Mesenteric fat pad (tissue), 1 donor: ENCODE measurements around the gene TIA1. TPM values are rescaled to one million over a fixed set of nuclear protein-coding genes. Genes with fewer than 3 reads are reported as not detected.
"Not testable (repeated sequence)": the region's sequence is repeated elsewhere in the genome, so short reads cannot be mapped to it uniquely, and the experiment has no call there.

Source experiments
- DNase-seq: peaks from one replicate; pipeline ENCODE4 v3.0.0-alpha.2; 2020; ENCODE audit warnings: low spot score
- total RNA-seq: library from RNA; stranded (reverse); fragmentation: NEBNext Ultra II Directional; extraction: Animal tissue kit (Norgen Biotek cat#: 25700); gene quantifications from one replicate; pipeline ENCODE4 v1.2.1, GENCODE V29; 2021
- donor health status: DM: yes; HTN: yes; CAD: no.

The TIA1 gene
- total RNA-seq, 1 donor from 2014 or later: 57.1 TPM

GRCh38 chr2:70226781-70227180, 21.6 kb downstream of the TIA1 start:
- DNase-seq: no peak

- DNase-seq: not testable (repeated sequence)
Measured at GRCh38 chr2:70223305-70223704, 25.1 kb downstream of the TIA1 start.

GRCh38 chr2:70214953-70215549, 33.4 kb downstream of the TIA1 start:
- DNase-seq: no peak

- no peak for DNase-seq
Measured at GRCh38 chr2:70214365-70214764, 34.1 kb downstream of the TIA1 start.

GRCh38 chr2:70212298-70212932, 36.0 kb downstream of the TIA1 start:
- no peak for DNase-seq

GRCh38 chr2:70211595-70211994, 36.8 kb downstream of the TIA1 start:
- DNase-seq: no peak

GRCh38 chr2:70204452-70204851, 44.0 kb downstream of the TIA1 start:
- DNase-seq: no peak

GRCh38 chr2:70203086-70203485, 45.3 kb downstream of the TIA1 start:
- no peak for DNase-seq

- DNase-seq: no peak
Measured at GRCh38 chr2:70202236-70202806, 46.1 kb downstream of the TIA1 start.

GRCh38 chr2:70201831-70202230, 46.6 kb downstream of the TIA1 start:
- DNase-seq: no peak

GRCh38 chr2:70201225-70201768, 47.1 kb downstream of the TIA1 start:
- DNase-seq: no peak

GRCh38 chr2:70199320-70199864, 49.0 kb downstream of the TIA1 start:
- no peak for DNase-seq

- no peak for DNase-seq
Measured at GRCh38 chr2:70192516-70192915, 55.9 kb downstream of the TIA1 start.

- DNase-seq: no peak
Measured at GRCh38 chr2:70191244-70191735, 57.1 kb downstream of the TIA1 start.

GRCh38 chr2:70190418-70191243, 57.8 kb downstream of the TIA1 start, which contains the start of gene C2orf42:
Gene C2orf42, minus strand, starts transcription at chr2:70191019. Its CDS starts 9,034 bp downstream, at chr2:70181985.
- peak; percentile 97 for DNase-seq

GRCh38 chr2:70188460-70188859, 60.0 kb downstream of the TIA1 start:
- no peak for DNase-seq

- not testable (repeated sequence) for DNase-seq
Measured at GRCh38 chr2:70187170-70187569, 61.3 kb downstream of the TIA1 start.

- no peak for DNase-seq
Measured at GRCh38 chr2:70182689-70183088, 65.7 kb downstream of the TIA1 start.

GRCh38 chr2:70181363-70181956, 67.0 kb downstream of the TIA1 start:
- DNase-seq: no peak

- DNase-seq: no peak
Measured at GRCh38 chr2:70173520-70173919, 74.9 kb downstream of the TIA1 start.
